Measurements from ENCODE around the gene GPC5. TPM values are rescaled to one million over a fixed set of nuclear protein-coding genes. Genes with fewer than 3 reads are reported as not detected.
"Not testable (repeated sequence)": the region's sequence is repeated elsewhere in the genome, so short reads cannot be mapped to it uniquely, and the experiment has no call there.

Gene GPC5
- total RNA-seq, 4 donors from 2014 or later, result 0.24 to 30.8 (median 1.8) TPM; not detected in 1

- no peak overlapping the region for H3K4me3 ChIP-seq
- intact Hi-C loops (cut with DNase I; ENCODE audit: low total_unique reads), result no loop called here
- H3K27ac ChIP-seq, result no peak overlapping the region
- H3K4me1 ChIP-seq, result no peaks in the 10 kb centered on the region
- H3K36me3 ChIP-seq, result no peaks in the 10 kb centered on the region
- no peaks in the 10 kb centered on the region for H3K9me3 ChIP-seq
- no peak for TF ChIP-seq CTCF (IDR thresholded peaks at IDR 0.05)
- no peak for TF ChIP-seq POLR2A (IDR thresholded peaks at IDR 0.05)
- DNase-seq, result no peak
- H3K27me3 ChIP-seq, result no peaks in the 10 kb centered on the region
Measured at GRCh38 chr13:91408971-91409370, 10.6 kb downstream of the GPC5 start.

- H3K9me3 ChIP-seq; DNase-seq; H3K36me3 ChIP-seq; H3K4me3 ChIP-seq; intact Hi-C loops (cut with DNase I; ENCODE audit: low total_unique reads); H3K27me3 ChIP-seq; H3K4me1 ChIP-seq; H3K27ac ChIP-seq: not testable (repeated sequence)
Measured at GRCh38 chr13:91416579-91416978, 18.2 kb downstream of the GPC5 start.

GRCh38 chr13:91417660-91418325 is 19.4 kb downstream of the GPC5 start:
- H3K36me3 ChIP-seq, result no peaks in the 10 kb centered on the region
- intact Hi-C loops (cut with DNase I; ENCODE audit: low total_unique reads), result no loop called here
- TF ChIP-seq CTCF (IDR thresholded peaks at IDR 0.05) (no peak), POLR2A (IDR thresholded peaks at IDR 0.05) (no peak)

GRCh38 chr13:91426913-91427312 is 28.5 kb downstream of the GPC5 start:
- no peak for DNase-seq
- no peaks in the 10 kb centered on the region for H3K4me1 ChIP-seq
- H3K36me3 ChIP-seq, result no peaks in the 10 kb centered on the region
- no peak overlapping the region for H3K4me3 ChIP-seq
- H3K27ac ChIP-seq, result no peak overlapping the region
- H3K27me3 ChIP-seq, result no peaks in the 10 kb centered on the region
- TF ChIP-seq POLR2A (IDR thresholded peaks at IDR 0.05), result no peak
- no peak for TF ChIP-seq CTCF (IDR thresholded peaks at IDR 0.05)
- no peaks in the 10 kb centered on the region for H3K9me3 ChIP-seq
- intact Hi-C loops (cut with DNase I; ENCODE audit: low total_unique reads), result no loop called here

More at GRCh38 chr13:91417660-91418325, 19.4 kb downstream of the GPC5 start:
- DNase-seq, result no peak
- H3K27ac ChIP-seq, result no peak overlapping the region
- no peaks in the 10 kb centered on the region for H3K27me3 ChIP-seq
- H3K4me3 ChIP-seq, result no peak overlapping the region
- no peaks in the 10 kb centered on the region for H3K4me1 ChIP-seq
- no peaks in the 10 kb centered on the region for H3K9me3 ChIP-seq

- intact Hi-C loops (cut with DNase I; ENCODE audit: low total_unique reads), result not testable (repeated sequence)
Measured at GRCh38 chr13:91438674-91439073, 40.3 kb downstream of the GPC5 start.

GRCh38 chr13:91450913-91451312 is 52.5 kb downstream of the GPC5 start:
- H3K4me1 ChIP-seq, result no peaks in the 10 kb centered on the region
- H3K27ac ChIP-seq, result no peak overlapping the region
- intact Hi-C loops (cut with DNase I; ENCODE audit: low total_unique reads), result no loop called here
- no peak overlapping the region for H3K4me3 ChIP-seq
- no peaks in the 10 kb centered on the region for H3K36me3 ChIP-seq
- H3K27me3 ChIP-seq, result no peaks in the 10 kb centered on the region
- no peak for TF ChIP-seq POLR2A (IDR thresholded peaks at IDR 0.05)
- no peaks in the 10 kb centered on the region for H3K9me3 ChIP-seq
- no peak for DNase-seq

More at GRCh38 chr13:91438674-91439073, 40.3 kb downstream of the GPC5 start:
- not testable (repeated sequence) for H3K36me3 ChIP-seq, H3K4me1 ChIP-seq, H3K9me3 ChIP-seq, DNase-seq, H3K27me3 ChIP-seq, H3K27ac ChIP-seq, H3K4me3 ChIP-seq

- DNase-seq, result no peak
- H3K27me3 ChIP-seq, result no peaks in the 10 kb centered on the region
- intact Hi-C loops (cut with DNase I; ENCODE audit: low total_unique reads), result no loop called here
- no peak overlapping the region for H3K27ac ChIP-seq
- no peaks in the 10 kb centered on the region for H3K9me3 ChIP-seq
- no peaks in the 10 kb centered on the region for H3K4me1 ChIP-seq
- H3K4me3 ChIP-seq, result no peak overlapping the region
- no peaks in the 10 kb centered on the region for H3K36me3 ChIP-seq
- TF ChIP-seq POLR2A (IDR thresholded peaks at IDR 0.05), result no peak
- TF ChIP-seq CTCF (IDR thresholded peaks at IDR 0.05), result no peak
Measured at GRCh38 chr13:91454666-91455065, 56.2 kb downstream of the GPC5 start.

Data from uterus (tissue), 4 donors.